Left ventricle myocardium inferior (tissue), 1 donor: ENCODE measurements around the gene MCFD2. TPM values are rescaled to one million over a fixed set of nuclear protein-coding genes. Genes with fewer than 3 reads are reported as not detected.
A peak's percentile ranks its signal among the peaks of the same experiment; 100 is the strongest.

Source experiments
- DNase-seq: peaks from one replicate; pipeline ENCODE4 v3.0.0-alpha.2; 2020
- H3K27ac ChIP-seq: fragments of 200-600 bp; replicated peaks from 2 replicates; pipeline ENCODE4 v1.8.0; 2021
- H3K27me3 ChIP-seq: fragments of 200-600 bp; 2 replicates; pipeline ENCODE4 v1.8.0; 2021; ENCODE audit warnings: low read depth
- H3K36me3 ChIP-seq: fragments of 200-600 bp; 2 replicates; pipeline ENCODE4 v1.8.0; 2021
- H3K4me1 ChIP-seq: fragments of 200-600 bp; 2 replicates; pipeline ENCODE4 v1.8.0; 2021
- H3K4me3 ChIP-seq: fragments of 200-600 bp; 2 replicates; pipeline ENCODE4 v1.8.0; 2021; ENCODE audit warnings: mild to moderate bottlenecking, moderate library complexity
- H3K9me3 ChIP-seq: fragments of 200-600 bp; replicated peaks from 2 replicates; pipeline ENCODE4 v1.8.0; 2021
- intact Hi-C: fragments of 100-400 bp; cut with micrococcal nuclease; formaldehyde crosslinking; loops from one replicate; pipeline ENCODE4 v1.11.0; 2022
- long read RNA-seq: library from polyadenylated mRNA; unstranded; transcript quantifications from one replicate; pipeline ENCODE4 v2.0.0, GENCODE V29; 2021
- total RNA-seq: library from RNA; stranded (reverse); fragmentation: NEBNext Ultra II Directional; extraction: Animal tissue kit (Norgen Biotek cat#: 25700); gene quantifications from one replicate; pipeline ENCODE4 v1.2.1, GENCODE V29; 2021
- TF ChIP-seq, protein P1 (sequence below): fragments of 200-600 bp; IDR thresholded peaks from 2 replicates; pipeline ENCODE4 v1.8.0; 2021; ENCODE audit warnings: antibody characterized with exemption, mild to moderate bottlenecking, borderline replicate concordance
- donor health status: DM: no; HTN: yes; CAD: no; lungs with severe emphysema.

Gene MCFD2
- 61.2 TPM for total RNA-seq
- long read RNA-seq, full-length matches to known transcripts, result 86 of 98 reads
- long read RNA-seq, partial matches to known transcripts, result 2 of 98 reads
- long read RNA-seq, other reads (novel, unspliced or antisense), result 10 of 98 reads

DNA sequence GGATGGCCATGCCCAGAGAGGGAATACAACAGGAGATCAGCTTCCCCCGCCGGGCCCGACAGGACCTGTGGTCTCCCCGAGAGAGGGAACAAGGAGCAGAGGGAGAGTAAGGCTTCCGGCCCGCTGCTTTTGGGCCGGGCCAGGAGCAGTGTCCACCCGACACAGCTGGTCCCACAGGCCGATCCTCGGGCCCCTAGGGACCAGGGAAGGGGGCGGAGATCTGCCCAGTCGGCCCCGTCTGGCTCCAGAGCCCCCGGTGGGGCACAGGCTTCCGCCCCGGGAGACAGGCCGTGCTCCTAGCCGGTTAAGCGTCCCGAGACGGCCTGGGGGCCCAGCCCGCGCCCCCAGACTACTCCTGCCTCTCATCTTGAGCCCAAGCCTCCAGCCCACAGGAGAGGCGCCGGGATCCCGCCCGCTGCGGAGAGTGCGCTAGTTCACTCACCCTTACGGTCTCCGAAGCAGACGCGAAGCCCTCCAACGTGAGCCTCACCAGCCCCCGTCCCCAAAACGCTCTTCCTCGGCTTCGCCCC is at the start of gene MCFD2:
Gene MCFD2, minus strand, starts transcription at position 526 of the 530 bp plus-strand sequence. CDS start 6,635 bp downstream, outside the sequence.
- H3K36me3 ChIP-seq, result peaks cover 18% of the 10 kb centered on the region
- H3K4me3 ChIP-seq, result peak within 1 kb of the TSS; percentile 91
- TF ChIP-seq, protein P1, sequence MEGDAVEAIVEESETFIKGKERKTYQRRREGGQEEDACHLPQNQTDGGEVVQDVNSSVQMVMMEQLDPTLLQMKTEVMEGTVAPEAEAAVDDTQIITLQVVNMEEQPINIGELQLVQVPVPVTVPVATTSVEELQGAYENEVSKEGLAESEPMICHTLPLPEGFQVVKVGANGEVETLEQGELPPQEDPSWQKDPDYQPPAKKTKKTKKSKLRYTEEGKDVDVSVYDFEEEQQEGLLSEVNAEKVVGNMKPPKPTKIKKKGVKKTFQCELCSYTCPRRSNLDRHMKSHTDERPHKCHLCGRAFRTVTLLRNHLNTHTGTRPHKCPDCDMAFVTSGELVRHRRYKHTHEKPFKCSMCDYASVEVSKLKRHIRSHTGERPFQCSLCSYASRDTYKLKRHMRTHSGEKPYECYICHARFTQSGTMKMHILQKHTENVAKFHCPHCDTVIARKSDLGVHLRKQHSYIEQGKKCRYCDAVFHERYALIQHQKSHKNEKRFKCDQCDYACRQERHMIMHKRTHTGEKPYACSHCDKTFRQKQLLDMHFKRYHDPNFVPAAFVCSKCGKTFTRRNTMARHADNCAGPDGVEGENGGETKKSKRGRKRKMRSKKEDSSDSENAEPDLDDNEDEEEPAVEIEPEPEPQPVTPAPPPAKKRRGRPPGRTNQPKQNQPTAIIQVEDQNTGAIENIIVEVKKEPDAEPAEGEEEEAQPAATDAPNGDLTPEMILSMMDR, result no peak
- DNase-seq, result peak; percentile 66
- peak within 1 kb of the TSS; percentile 95 for H3K27ac ChIP-seq
- intact Hi-C loops, result no loop called here
- no peaks in the 10 kb centered on the region for H3K27me3 ChIP-seq
- H3K4me1 ChIP-seq, result peaks cover 66% of the 10 kb centered on the region
- H3K9me3 ChIP-seq, result no peaks in the 10 kb centered on the region

DNA sequence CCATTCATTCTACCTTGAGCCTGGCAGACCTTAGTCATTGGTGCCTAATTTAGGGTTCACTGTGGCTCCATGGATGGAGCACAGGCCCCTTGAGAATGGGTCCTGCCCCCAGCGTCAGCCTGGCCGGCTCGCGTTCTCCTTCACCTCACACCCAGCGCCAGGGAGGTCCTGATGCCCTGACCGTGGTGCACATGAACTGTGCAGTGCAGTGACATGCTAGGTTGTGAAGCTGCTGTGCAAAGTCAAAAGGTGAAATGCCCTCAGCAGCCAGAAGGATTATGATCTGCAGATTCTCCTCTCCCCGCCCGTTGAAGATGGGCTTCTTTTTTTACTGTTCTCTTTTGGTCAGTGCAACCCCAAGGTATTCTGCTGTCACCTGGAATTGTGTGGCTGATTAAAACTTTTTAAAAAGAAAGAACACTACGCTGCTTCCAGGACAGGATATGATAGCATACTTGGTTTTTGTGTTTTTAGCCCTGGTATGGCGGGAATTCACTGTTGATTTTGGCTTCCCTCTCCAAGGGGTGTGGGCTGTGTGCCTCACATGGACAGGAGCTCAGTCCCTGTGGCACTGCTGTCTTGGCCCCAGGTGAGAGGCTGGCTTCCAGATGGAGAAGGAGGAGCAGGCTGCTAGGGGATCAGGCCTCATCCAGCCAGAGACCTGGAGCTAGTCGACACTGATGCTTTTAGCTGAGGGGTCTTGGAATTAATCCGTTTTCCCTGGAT is 49.4 kb upstream of the MCFD2 start:
- Histone ChIP-seq H3K4me3 (no peak overlapping the region), H3K9me3 (no peaks in the 10 kb centered on the region), H3K4me1 (peaks cover 23% of the 10 kb centered on the region), H3K27me3 (no peaks in the 10 kb centered on the region), H3K27ac (peak overlapping the region; percentile 36), H3K36me3 (peaks cover 8% of the 10 kb centered on the region)
- DNase-seq, result no peak
- TF ChIP-seq, protein P1, result no peak
- intact Hi-C loops, result no loop called here

DNA sequence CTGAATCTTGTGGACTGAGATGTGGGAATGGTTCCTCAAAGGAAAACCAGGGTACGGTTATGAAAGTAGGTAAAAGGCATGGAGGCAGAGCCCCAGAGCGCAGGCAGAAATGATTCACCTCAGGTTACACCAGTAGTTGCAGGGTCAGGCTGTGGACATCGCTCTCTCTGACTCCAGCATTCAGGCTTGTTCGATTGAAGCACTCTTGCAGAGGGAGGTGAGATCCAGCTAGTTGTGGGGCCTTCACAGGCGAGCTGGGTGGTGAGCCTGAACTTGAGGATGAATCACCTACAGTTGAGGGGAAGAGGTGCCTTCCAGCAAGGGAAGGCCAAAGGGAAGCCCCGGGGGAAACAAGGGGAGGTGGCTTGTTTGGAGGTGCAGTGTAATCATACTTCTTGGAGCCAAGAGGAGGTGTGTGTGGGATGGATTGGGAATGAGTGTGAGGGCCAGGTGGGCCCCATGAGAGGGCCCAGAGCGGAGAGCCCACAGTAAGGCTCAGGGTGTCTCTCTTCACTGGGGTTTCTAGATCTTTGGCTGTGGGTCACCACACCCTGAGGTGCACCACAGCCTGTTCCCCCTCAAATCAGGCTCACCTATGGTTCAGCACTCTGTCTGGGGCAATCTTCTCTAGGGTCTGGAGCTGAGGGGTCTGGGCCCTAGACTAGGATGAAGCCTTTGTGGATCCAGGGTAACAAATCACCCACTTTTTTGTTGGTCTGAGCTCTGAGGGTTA is 48.5 kb upstream of the MCFD2 start:
- Histone ChIP-seq H3K27ac (peak overlapping the region; percentile 36), H3K4me3 (no peak overlapping the region), H3K9me3 (no peaks in the 10 kb centered on the region), H3K4me1 (peaks cover 17% of the 10 kb centered on the region), H3K36me3 (peaks cover 8% of the 10 kb centered on the region), H3K27me3 (no peaks in the 10 kb centered on the region)
- intact Hi-C loops, result no loop called here
- TF ChIP-seq, protein P1, result no peak
- no peak for DNase-seq

DNA sequence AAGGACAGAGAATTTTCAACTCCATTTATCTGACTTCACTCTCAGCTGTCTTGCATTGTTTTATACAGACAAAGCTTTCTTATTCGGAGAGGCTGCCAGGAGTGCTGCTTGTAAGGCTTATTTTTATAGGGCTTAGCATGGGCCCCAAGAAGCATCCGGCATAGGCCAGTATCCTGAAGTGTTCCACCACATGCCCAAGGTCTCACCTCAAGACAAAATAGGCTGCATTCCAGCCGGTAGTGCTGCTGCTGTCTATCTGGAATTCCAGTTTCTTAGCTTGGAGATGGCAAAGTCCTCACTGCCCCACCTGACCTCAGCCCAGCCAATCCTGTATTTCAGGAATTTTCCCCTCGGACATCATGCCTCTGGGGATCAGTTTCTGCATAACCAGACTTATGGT is 47.6 kb upstream of the MCFD2 start:
- Histone ChIP-seq H3K27ac (no peak overlapping the region), H3K27me3 (no peaks in the 10 kb centered on the region), H3K4me1 (peaks cover 14% of the 10 kb centered on the region), H3K4me3 (no peak overlapping the region), H3K9me3 (no peaks in the 10 kb centered on the region), H3K36me3 (peaks cover 8% of the 10 kb centered on the region)
- DNase-seq, result no peak
- intact Hi-C loops, result no loop called here
- TF ChIP-seq, protein P1, result no peak

DNA sequence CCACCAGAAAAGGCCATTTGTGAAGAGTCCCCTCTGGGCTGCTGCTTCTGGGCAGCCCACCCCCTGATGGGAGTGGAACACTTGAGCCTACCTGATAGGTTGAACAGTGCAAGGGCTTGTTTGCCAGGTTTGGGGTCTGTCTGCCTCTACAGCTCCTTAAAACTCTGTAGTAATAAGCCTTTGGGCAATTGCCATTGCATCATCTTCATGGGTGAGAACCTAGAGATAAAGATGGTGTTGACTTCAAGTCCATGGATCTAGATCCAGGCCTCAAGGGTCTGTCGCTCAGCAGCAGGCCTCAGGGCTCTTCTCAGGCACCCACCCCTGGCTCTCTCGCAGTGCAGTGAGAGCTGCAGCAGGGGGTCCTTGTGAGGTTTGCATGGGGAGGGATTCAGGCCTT is 47.1 kb upstream of the MCFD2 start:
- peaks cover 13% of the 10 kb centered on the region for H3K36me3 ChIP-seq
- no peak for DNase-seq
- H3K4me3 ChIP-seq, result no peak overlapping the region
- no peak overlapping the region for H3K27ac ChIP-seq
- intact Hi-C loops, result no loop called here
- no peaks in the 10 kb centered on the region for H3K27me3 ChIP-seq
- TF ChIP-seq, protein P1, result no peak
- no peaks in the 10 kb centered on the region for H3K9me3 ChIP-seq
- H3K4me1 ChIP-seq, result peaks cover 9% of the 10 kb centered on the region
